Right lobe of liver (tissue), 4 donors: ENCODE measurements around the gene GPC5.

Source experiments
- POLR2A ChIP-seq: fragments of 450-650 bp; IDR thresholded peaks from one replicate; pipeline ENCODE4 v1.6.1; 2017; ENCODE audit warnings: antibody characterized with exemption, mild to moderate bottlenecking
- TF ChIP-seq, protein P1 (sequence below), 4 donors: fragments of 200-600 bp in 3 of 4; fragments of 450-650 bp in 1 of 4; IDR thresholded peaks; one replicate each; pipeline versions ENCODE4 v1.5.1 to v1.8.0; 2016 to 2022; ENCODE audit warnings: antibody characterized with exemption in 4 of 4, mild to moderate bottlenecking in 2 of 4
- donor health status: DM: no; HTN: no; CAD: no.
- donor health status: DM: no; HTN: no; CAD: no.
- donor health status: DM: no; HTN: yes; CAD: no.

DNA sequence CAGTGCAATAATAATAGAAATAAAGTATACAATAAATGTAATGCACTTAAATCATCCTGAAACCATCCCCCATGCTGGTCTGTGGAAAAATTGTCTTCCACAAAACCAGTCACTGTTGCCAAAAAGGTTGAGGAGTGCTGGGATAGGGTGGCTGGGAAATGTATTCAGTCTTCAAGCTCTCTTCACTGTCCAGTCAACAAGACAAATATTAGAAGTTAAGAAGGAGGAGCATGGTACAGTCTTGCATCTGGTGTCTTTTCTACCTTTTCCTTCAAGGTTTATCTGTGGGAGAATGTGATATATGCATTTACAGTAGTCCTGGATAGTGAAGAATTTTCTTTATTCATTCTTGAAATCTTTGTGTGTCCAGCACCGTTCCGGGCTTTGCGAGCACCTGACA lies 203.4 kb downstream of the GPC5 start:
- TF ChIP-seq, protein P1, sequence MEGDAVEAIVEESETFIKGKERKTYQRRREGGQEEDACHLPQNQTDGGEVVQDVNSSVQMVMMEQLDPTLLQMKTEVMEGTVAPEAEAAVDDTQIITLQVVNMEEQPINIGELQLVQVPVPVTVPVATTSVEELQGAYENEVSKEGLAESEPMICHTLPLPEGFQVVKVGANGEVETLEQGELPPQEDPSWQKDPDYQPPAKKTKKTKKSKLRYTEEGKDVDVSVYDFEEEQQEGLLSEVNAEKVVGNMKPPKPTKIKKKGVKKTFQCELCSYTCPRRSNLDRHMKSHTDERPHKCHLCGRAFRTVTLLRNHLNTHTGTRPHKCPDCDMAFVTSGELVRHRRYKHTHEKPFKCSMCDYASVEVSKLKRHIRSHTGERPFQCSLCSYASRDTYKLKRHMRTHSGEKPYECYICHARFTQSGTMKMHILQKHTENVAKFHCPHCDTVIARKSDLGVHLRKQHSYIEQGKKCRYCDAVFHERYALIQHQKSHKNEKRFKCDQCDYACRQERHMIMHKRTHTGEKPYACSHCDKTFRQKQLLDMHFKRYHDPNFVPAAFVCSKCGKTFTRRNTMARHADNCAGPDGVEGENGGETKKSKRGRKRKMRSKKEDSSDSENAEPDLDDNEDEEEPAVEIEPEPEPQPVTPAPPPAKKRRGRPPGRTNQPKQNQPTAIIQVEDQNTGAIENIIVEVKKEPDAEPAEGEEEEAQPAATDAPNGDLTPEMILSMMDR (IDR thresholded peaks at IDR 0.05) = no peak
- no peak for TF ChIP-seq POLR2A
